B cell (primary cell): ENCODE results near the gene SCO2. TPM values are rescaled to one million over a fixed set of nuclear protein-coding genes. Genes with fewer than 3 reads are reported as not detected.

Source experiments
- ATAC-seq: fragments of 200-7000 bp; cut with Tn5 transposase; one replicate; pipeline ENCODE4 v1.10.0; 2021; ENCODE audit warnings: low read depth, mild to moderate bottlenecking, moderate number of reproducible peaks, moderate library complexity
- CTCF ChIA-PET: fragments of 350-600 bp; sonication (Branson Sonifier 250); formaldehyde crosslinking; loops from one replicate; lab custom pipeline; 2021; ENCODE audit warnings: antibody characterized with exemption, inconsistent platforms; lab: Charles Lee
- POLR2A ChIA-PET: fragments of 350-600 bp; sonication (Branson Sonifier 250); formaldehyde crosslinking; loops from one replicate; lab custom pipeline; 2021; ENCODE audit warnings: antibody characterized with exemption; lab: Charles Lee
- DNase-seq: peaks from one replicate; pipeline ENCODE4 v3.0.0; 2013
- H2AFZ ChIP-seq: 2 replicates; pipeline ENCODE4 v1.6.1; 2012; ENCODE audit warnings: mild to moderate bottlenecking, low read depth, low read length; ENCODE audit not compliant: insufficient read depth, poor library complexity, severe bottlenecking
- H3K27ac ChIP-seq, 2 donors: 1 replicate in 1 of 2; 2 replicates in 1 of 2; pipeline ENCODE4 v1.5.1; 2012 to 2013; ENCODE audit warnings: low read length in 2 of 2, mild to moderate bottlenecking in 2 of 2, moderate library complexity in 1 of 2
- H3K27me3 ChIP-seq, 4 experiments: fragments of 200-600 bp in 1 of 4; sonication (generic) in 1 of 4; replicated peaks in 1 of 4; 1 replicate in 2 of 4; 2 replicates in 2 of 4; pipeline versions ENCODE4 v1.6.1 to v1.7.0; 2013 to 2016; ENCODE audit warnings: low read length in 3 of 4, mild to moderate bottlenecking in 2 of 4, mixed read lengths in 1 of 4, moderate library complexity in 1 of 4; ENCODE audit not compliant: insufficient read depth in 4 of 4, control insufficient read depth in 3 of 4; ENCODE audit errors: control extremely low read depth in 1 of 4
- H3K36me3 ChIP-seq, 2 experiments: replicated peaks in 1 of 2; 1 replicate in 1 of 2; 2 replicates in 1 of 2; pipeline versions ENCODE4 v1.6.1 to v1.7.1; 2013; ENCODE audit warnings: low read length in 1 of 2; ENCODE audit not compliant: insufficient read depth in 2 of 2, control insufficient read depth in 1 of 2; ENCODE audit errors: control extremely low read depth in 1 of 2, extremely low read depth in 1 of 2
- H3K4me1 ChIP-seq, 2 donors: fragments of 200-600 bp in 1 of 2; sonication (generic) in 1 of 2; 1 replicate in 1 of 2; 2 replicates in 1 of 2; pipeline versions ENCODE4 v1.5.1 to v1.6.1; 2013 to 2017; ENCODE audit warnings: low read length in 2 of 2; ENCODE audit not compliant: control insufficient read depth in 2 of 2, insufficient read depth in 2 of 2
- H3K4me2 ChIP-seq: replicated peaks from 2 replicates; pipeline ENCODE3; 2012; ENCODE audit warnings: mild to moderate bottlenecking, low read depth, low read length; ENCODE audit not compliant: poor library complexity, severe bottlenecking
- H3K4me3 ChIP-seq, 5 experiments: fragments of 200-600 bp in 1 of 5; sonication (generic) in 1 of 5; 1 replicate in 3 of 5; 2 replicates in 2 of 5; pipeline versions ENCODE4 v1.5.1 to v1.7.0; 2011 to 2016; ENCODE audit warnings: low read length in 4 of 5, mild to moderate bottlenecking in 4 of 5, low read depth in 2 of 5, control low read depth in 1 of 5, moderate library complexity in 1 of 5; ENCODE audit not compliant: insufficient read depth in 1 of 5; ENCODE audit errors: control extremely low read depth in 1 of 5, extremely low read depth in 1 of 5
- H3K79me2 ChIP-seq: fragments of 200-600 bp; sonication (generic); one replicate; pipeline ENCODE4 v1.6.0; 2016; ENCODE audit warnings: low read length; ENCODE audit not compliant: control insufficient read depth, insufficient read depth
- H3K9ac ChIP-seq: fragments of 200-600 bp; sonication (generic); 2 replicates; pipeline ENCODE4 v1.6.1; 2017; ENCODE audit warnings: mild to moderate bottlenecking, low read length, moderate library complexity
- H3K9me3 ChIP-seq, 3 donors: one replicate each; pipeline versions ENCODE4 v1.6.1 to v1.7.1; 2013; ENCODE audit warnings: low read length in 2 of 3; ENCODE audit not compliant: control insufficient read depth in 2 of 3, insufficient read depth in 1 of 3; ENCODE audit errors: control extremely low read depth in 1 of 3
- H4K20me1 ChIP-seq: 2 replicates; pipeline ENCODE4 v1.6.0; 2012; ENCODE audit warnings: mild to moderate bottlenecking, low read length; ENCODE audit not compliant: insufficient read depth, control insufficient read depth, poor library complexity, severe bottlenecking
- H3K27ac Mint-ChIP-seq: one replicate; pipeline ENCODE4 v1.8.0; 2021; ENCODE audit warnings: mixed read lengths
- H3K27me3 Mint-ChIP-seq: one replicate; pipeline ENCODE4 v1.8.0; 2021; ENCODE audit warnings: mixed read lengths
- H3K4me1 Mint-ChIP-seq: one replicate; pipeline ENCODE4 v1.8.0; 2021; ENCODE audit warnings: mixed read lengths
- H3K4me3 Mint-ChIP-seq: one replicate; pipeline ENCODE4 v1.8.0; 2021; ENCODE audit warnings: mixed read lengths
- H3K9me3 Mint-ChIP-seq: one replicate; pipeline ENCODE4 v1.8.0; 2022; ENCODE audit warnings: mixed read lengths; ENCODE audit not compliant: insufficient read depth
- EZH2 ChIP-seq: IDR thresholded peaks from 2 replicates; pipeline ENCODE4 v1.6.1; 2012; ENCODE audit warnings: borderline replicate concordance, low read depth, mild to moderate bottlenecking, moderate library complexity, low read length; ENCODE audit not compliant: insufficient read depth, poor library complexity, severe bottlenecking
- WGBS: methylation state at CpG from one replicate; pipeline ENCODE4 v1.1.5; 2013; ENCODE audit warnings: missing lambda C conversion rate; ENCODE audit not compliant: insufficient coverage; 5-methylcytosine and 5-hydroxymethylcytosine counted together
- intact Hi-C: fragments of 100-400 bp; cut with micrococcal nuclease; formaldehyde crosslinking; loops from one replicate; pipeline ENCODE4 v1.10.0; 2022
- polyA plus RNA-seq: library from polyadenylated mRNA; depleted of rRNA; stranded (reverse); fragments of >200 nt; gene quantifications from 2 replicates; pipeline ENCODE4 v1.2.3, GENCODE V29; 2012
- total RNA-seq, 2 donors: library from RNA; stranded (reverse); fragments of 120-200 nt in 1 of 2; gene quantifications; 1 replicate in 1 of 2; 2 replicates in 1 of 2; pipeline versions ENCODE4 v1.2.3 to v1.2.4, GENCODE V29; 2013 to 2022
- TF ChIP-seq, protein P1 (sequence below): fragments of 200-600 bp; IDR thresholded peaks from one replicate; pipeline ENCODE4 v1.8.0; 2022; ENCODE audit warnings: antibody characterized with exemption, mild to moderate bottlenecking

The SCO2 gene
- total and polyA plus RNA-seq, 2 donors (not counting 1 experiment from before 2014, with no cell fraction given), result 1.1 to 14.2 TPM

DNA sequence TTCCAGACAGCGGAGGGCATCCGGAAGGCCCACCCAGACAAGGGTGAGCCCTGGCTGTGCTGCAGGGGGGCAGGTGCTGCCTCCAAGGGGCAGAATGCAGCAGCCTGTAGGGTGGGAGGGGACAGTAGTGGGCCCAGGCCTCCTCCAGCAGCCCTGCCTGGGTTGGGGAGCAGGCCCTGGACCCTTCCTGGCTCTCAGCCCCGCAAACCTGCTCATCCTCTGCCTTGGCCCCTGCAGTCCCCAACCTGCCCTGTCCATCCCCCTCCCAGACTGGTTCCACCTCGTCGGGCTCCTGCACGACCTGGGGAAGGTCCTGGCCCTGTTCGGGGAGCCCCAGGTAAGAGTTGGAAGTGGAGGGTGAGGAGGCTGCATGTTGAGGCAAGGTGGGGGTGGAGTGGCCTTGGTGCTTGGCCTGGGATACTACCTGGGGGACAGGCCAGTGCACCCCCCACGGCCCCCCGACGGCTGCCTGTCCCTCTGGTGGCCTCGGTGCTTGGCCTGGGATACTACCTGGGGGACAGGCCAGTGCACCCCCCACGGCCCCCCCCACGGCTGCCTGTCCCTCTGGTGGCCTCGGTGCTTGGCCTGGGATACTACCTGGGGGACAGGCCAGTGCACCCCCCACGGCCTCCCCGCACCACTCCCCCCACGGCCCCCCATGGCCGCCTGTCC lies 37.3 kb downstream of the SCO2 start:
- Histone ChIP-seq H3K4me1 (peaks cover 13 to 22% of the 10 kb centered on the region in 2 donors), H3K9me3 (no peaks in the 10 kb centered on the region), H3K4me2 (no peak overlapping the region), H3K27ac (no peak overlapping the region), H4K20me1 (no peaks in the 10 kb centered on the region), H2AFZ (no peak overlapping the region), H3K79me2 (peaks cover 4% of the 10 kb centered on the region), H3K27me3 (peaks cover 0 to 8% (median 0%) of the 10 kb centered on the region in 4 experiments), H3K9ac (no peak overlapping the region), H3K4me3 (no peak overlapping the region), H3K36me3 (no peaks in the 10 kb centered on the region)
- CTCF ChIA-PET, result no interaction called here
- peaks cover 22% of the 10 kb centered on the region for H3K4me1 Mint-ChIP-seq
- DNase-seq, result no peak
- no peak overlapping the region for H3K4me3 Mint-ChIP-seq
- no peak for TF ChIP-seq EZH2
- TF ChIP-seq, protein P1, sequence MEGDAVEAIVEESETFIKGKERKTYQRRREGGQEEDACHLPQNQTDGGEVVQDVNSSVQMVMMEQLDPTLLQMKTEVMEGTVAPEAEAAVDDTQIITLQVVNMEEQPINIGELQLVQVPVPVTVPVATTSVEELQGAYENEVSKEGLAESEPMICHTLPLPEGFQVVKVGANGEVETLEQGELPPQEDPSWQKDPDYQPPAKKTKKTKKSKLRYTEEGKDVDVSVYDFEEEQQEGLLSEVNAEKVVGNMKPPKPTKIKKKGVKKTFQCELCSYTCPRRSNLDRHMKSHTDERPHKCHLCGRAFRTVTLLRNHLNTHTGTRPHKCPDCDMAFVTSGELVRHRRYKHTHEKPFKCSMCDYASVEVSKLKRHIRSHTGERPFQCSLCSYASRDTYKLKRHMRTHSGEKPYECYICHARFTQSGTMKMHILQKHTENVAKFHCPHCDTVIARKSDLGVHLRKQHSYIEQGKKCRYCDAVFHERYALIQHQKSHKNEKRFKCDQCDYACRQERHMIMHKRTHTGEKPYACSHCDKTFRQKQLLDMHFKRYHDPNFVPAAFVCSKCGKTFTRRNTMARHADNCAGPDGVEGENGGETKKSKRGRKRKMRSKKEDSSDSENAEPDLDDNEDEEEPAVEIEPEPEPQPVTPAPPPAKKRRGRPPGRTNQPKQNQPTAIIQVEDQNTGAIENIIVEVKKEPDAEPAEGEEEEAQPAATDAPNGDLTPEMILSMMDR, result no peak
- POLR2A ChIA-PET, result no interaction called here
- intact Hi-C loops, result no loop called here
- ATAC-seq, result no peak
- 86% methylated on average over 11 of the region's 18 CpGs for WGBS
- no peaks in the 10 kb centered on the region for H3K27me3 Mint-ChIP-seq
- no peaks in the 10 kb centered on the region for H3K9me3 Mint-ChIP-seq
- no peak overlapping the region for H3K27ac Mint-ChIP-seq

DNA sequence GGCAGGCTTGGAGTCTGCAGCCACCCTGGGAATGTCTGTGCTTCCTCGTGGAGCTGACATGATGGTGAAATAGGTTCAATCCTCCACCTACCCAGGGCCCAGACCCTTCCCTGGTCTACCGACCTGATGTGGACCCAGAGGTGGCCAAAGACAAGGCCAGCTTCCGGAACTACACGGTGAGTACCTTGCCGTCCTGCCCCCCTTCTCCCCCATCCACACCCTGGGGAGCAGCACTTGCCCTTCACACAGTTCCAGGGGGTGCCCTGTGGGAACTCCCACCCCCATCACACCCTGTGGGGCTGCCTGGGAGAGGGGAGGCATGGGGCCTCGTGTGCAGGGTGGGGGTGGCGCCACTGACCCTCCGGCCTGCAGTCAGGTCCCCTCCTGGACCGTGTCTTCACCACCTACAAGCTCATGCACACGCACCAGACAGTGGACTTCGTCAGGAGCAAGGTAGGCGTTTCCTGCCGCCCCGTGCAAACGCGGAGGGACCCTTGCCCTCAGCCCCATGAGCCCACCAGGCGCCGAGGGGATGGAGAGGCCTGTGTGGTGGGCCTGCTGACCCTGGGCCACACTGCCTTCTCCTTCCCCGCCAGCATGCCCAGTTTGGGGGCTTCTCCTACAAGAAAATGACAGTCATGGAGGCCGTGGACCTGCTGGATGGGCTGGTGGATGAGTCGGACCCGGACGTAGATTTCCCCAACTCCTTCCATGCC lies 38.0 kb downstream of the SCO2 start:
- Histone ChIP-seq H3K4me3 (no peak overlapping the region), H3K9ac (no peak overlapping the region), H3K4me1 (peaks cover 13 to 27% of the 10 kb centered on the region in 2 donors), H2AFZ (no peak overlapping the region), H3K4me2 (peak overlapping the region; percentile 17), H3K79me2 (peaks cover 4% of the 10 kb centered on the region), H4K20me1 (peaks cover 5% of the 10 kb centered on the region), H3K27me3 (peaks cover 0 to 15% (median 2%) of the 10 kb centered on the region in 4 experiments), H3K36me3 (no peaks in the 10 kb centered on the region), H3K9me3 (no peaks in the 10 kb centered on the region), H3K27ac (no peak overlapping the region)
- no peak for TF ChIP-seq EZH2
- TF ChIP-seq, protein P1, result no peak
- no peak overlapping the region for H3K27ac Mint-ChIP-seq
- intact Hi-C loops, result no loop called here
- H3K9me3 Mint-ChIP-seq, result no peaks in the 10 kb centered on the region
- H3K27me3 Mint-ChIP-seq, result no peaks in the 10 kb centered on the region
- ATAC-seq, result no peak
- 87% methylated on average over 14 of the region's 23 CpGs for WGBS
- H3K4me1 Mint-ChIP-seq, result peaks cover 22% of the 10 kb centered on the region
- H3K4me3 Mint-ChIP-seq, result no peak overlapping the region
- DNase-seq, result no peak
- POLR2A ChIA-PET, result no interaction called here
- CTCF ChIA-PET, result interaction anchor here (1.1 to 2.0 kb wide), 2 partner anchors 38 to 159 kb away, joined by 3 to 4 read pairs; partner anchors contain the start of gene SCO2
